Thoracic aorta (tissue), 2 donors: ENCODE measurements around the gene CEP72. TPM values are rescaled to one million over a fixed set of nuclear protein-coding genes. Genes with fewer than 3 reads are reported as not detected.
"Not testable (repeated sequence)": the region's sequence is repeated elsewhere in the genome, so short reads cannot be mapped to it uniquely, and the experiment has no call there.

ENCODE experiments used
- ATAC-seq: fragments of 150-250 bp; one replicate; pipeline ENCODE4 v1.8.0; 2017; ENCODE audit warnings: low read depth; ENCODE audit not compliant: insufficient number of reproducible peaks, low FRiP score
- DNase-seq: peaks from one replicate; pipeline ENCODE4 v3.0.0-alpha.2; 2020; ENCODE audit warnings: low spot score
- H3K27ac ChIP-seq, 2 donors: fragments of 200-600 bp; sonication (generic); 1 replicate in 1 of 2; 2 replicates in 1 of 2; pipeline ENCODE4 v1.5.1; 2016; ENCODE audit warnings: mild to moderate bottlenecking in 2 of 2, moderate library complexity in 2 of 2
- H3K27me3 ChIP-seq: fragments of 200-600 bp; sonication (generic); replicated peaks from 2 replicates; pipeline ENCODE4 v1.6.0; 2016; ENCODE audit warnings: mild to moderate bottlenecking; ENCODE audit not compliant: insufficient read depth
- H3K36me3 ChIP-seq: fragments of 200-600 bp; sonication (generic); one replicate; pipeline ENCODE4 v1.5.1; 2016
- H3K4me1 ChIP-seq, 2 donors: fragments of 200-600 bp; sonication (generic); 1 replicate in 1 of 2; 2 replicates in 1 of 2; pipeline versions ENCODE4 v1.5.1 to v1.6.0; 2016; ENCODE audit warnings: low read depth in 2 of 2, mild to moderate bottlenecking in 1 of 2; ENCODE audit not compliant: control insufficient read depth in 1 of 2
- H3K4me3 ChIP-seq: fragments of 200-600 bp; sonication (generic); 2 replicates; pipeline ENCODE4 v1.5.1; 2016; ENCODE audit warnings: mild to moderate bottlenecking
- H3K9me3 ChIP-seq: fragments of 200-600 bp; sonication (generic); 2 replicates; pipeline ENCODE4 v1.5.1; 2016
- total RNA-seq, 2 donors: library from RNA; depleted of rRNA; stranded (reverse); fragments of >200 nt; gene quantifications; one replicate each; pipeline versions ENCODE4 v1.1.0 to v1.2.3, GENCODE V29; 2016
- TF ChIP-seq, protein P1 (sequence below): fragments of 200-600 bp; sonication (generic); IDR thresholded peaks from one replicate; pipeline ENCODE4 v1.5.1; 2019; ENCODE audit warnings: antibody characterized with exemption

Gene CEP72
- total RNA-seq, 2 donors from 2014 or later: 0.68 to 2.0 TPM

DNA sequence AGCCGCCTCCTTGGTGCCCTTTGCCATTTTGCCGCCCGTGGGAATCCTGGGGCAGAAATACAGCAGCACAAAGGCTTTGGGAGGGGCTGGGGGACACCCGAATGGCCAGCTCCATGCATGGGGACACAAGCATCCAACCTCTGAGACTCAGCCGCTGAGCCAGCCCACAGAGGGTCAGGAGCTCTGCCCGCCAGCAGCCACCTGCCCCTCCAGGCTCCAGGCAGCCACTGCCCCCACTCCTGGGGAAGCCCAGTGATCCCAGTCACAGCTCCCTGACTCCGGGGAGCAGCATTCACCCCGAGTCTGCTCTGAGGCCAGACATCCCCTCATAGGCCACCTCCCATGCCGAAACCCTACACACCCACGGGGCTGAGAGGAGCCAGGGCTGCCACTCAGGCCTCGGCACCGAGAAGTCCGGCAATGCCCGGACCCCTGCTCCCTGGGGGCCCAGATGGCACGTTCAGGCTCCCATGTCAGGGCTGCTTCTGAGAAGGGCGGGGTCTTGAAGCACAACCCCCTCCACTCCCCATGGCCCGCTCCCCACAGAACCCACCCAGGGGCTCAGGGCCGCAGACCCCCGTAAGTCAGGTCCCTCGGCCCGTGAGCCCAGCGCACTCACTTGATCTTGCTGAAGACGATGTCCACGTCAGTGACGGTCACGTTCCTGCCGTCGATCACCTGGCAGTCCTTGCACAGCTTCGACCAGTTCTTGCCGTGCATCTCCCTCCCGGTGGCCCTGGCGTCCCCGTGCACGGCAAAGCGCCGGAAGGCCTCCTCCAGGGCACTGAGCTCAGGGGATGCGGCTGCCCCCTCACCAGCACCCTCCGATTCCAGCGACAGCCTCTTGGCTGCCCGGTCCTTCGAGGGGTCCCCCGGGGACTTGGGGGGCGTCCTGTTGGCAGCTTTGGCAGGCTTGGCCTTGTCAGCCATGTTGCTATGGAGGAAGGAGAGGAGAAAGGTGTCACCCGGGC lies 65.3 kb downstream of the CEP72 start:
- H3K4me3 ChIP-seq: no peak overlapping the region
- TF ChIP-seq, protein P1, sequence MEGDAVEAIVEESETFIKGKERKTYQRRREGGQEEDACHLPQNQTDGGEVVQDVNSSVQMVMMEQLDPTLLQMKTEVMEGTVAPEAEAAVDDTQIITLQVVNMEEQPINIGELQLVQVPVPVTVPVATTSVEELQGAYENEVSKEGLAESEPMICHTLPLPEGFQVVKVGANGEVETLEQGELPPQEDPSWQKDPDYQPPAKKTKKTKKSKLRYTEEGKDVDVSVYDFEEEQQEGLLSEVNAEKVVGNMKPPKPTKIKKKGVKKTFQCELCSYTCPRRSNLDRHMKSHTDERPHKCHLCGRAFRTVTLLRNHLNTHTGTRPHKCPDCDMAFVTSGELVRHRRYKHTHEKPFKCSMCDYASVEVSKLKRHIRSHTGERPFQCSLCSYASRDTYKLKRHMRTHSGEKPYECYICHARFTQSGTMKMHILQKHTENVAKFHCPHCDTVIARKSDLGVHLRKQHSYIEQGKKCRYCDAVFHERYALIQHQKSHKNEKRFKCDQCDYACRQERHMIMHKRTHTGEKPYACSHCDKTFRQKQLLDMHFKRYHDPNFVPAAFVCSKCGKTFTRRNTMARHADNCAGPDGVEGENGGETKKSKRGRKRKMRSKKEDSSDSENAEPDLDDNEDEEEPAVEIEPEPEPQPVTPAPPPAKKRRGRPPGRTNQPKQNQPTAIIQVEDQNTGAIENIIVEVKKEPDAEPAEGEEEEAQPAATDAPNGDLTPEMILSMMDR: no peak
- H3K4me1 ChIP-seq: peaks cover 21 to 26% of the 10 kb centered on the region in 2 donors
- DNase-seq (no peak), ATAC-seq (no peak)
- H3K27me3 ChIP-seq: no peaks in the 10 kb centered on the region
- no peak overlapping the region for H3K27ac ChIP-seq
- H3K36me3 ChIP-seq: no peaks in the 10 kb centered on the region
- no peaks in the 10 kb centered on the region for H3K9me3 ChIP-seq

- peaks cover 10 to 15% of the 10 kb centered on the region in 2 donors for H3K4me1 ChIP-seq
- H3K36me3 ChIP-seq, H3K27me3 ChIP-seq, ATAC-seq, H3K9me3 ChIP-seq, DNase-seq, H3K27ac ChIP-seq, H3K4me3 ChIP-seq: not testable (repeated sequence)
These were observed 66.4 kb downstream of the CEP72 start for GRCh38 chr5:678521-678920.

- H3K4me3 ChIP-seq, H3K27me3 ChIP-seq, H3K9me3 ChIP-seq, ATAC-seq, DNase-seq, H3K4me1 ChIP-seq, H3K36me3 ChIP-seq, H3K27ac ChIP-seq: not testable (repeated sequence)
These were observed 67.2 kb downstream of the CEP72 start for GRCh38 chr5:679166-679895.

GRCh38 chr5:680118-680795 lies 68.1 kb downstream of the CEP72 start:
- not testable (repeated sequence) for H3K27me3 ChIP-seq, ATAC-seq, H3K4me3 ChIP-seq, H3K9me3 ChIP-seq, H3K36me3 ChIP-seq, H3K4me1 ChIP-seq, DNase-seq, H3K27ac ChIP-seq

DNA sequence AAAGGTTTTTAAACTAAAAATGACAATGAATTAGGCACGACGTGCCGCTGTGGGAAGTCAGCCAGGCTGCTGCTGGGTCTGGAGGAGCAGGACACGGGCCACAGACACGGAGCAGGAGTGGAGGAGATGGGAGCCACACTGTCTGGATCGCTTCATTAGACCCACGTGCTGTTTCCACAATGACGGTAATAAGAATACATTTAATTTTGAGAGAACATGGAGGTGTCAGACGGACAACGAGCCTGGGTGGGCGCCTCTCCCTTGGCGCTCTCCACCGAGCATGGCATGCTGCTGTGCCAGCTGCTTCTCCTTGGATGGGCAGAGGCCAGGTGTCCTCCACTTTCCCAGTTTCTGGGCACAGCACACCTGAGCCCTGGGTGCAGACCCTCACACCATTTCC lies 68.7 kb downstream of the CEP72 start:
- H3K27ac ChIP-seq, DNase-seq, ATAC-seq, H3K4me3 ChIP-seq, H3K9me3 ChIP-seq, H3K27me3 ChIP-seq, H3K36me3 ChIP-seq, H3K4me1 ChIP-seq: not testable (repeated sequence)

- not testable (repeated sequence) for H3K36me3 ChIP-seq, H3K27me3 ChIP-seq, H3K4me3 ChIP-seq, H3K4me1 ChIP-seq, H3K9me3 ChIP-seq, ATAC-seq, H3K27ac ChIP-seq, DNase-seq
These were observed 69.4 kb downstream of the CEP72 start for GRCh38 chr5:681317-682191.

- not testable (repeated sequence) for ATAC-seq, DNase-seq, H3K36me3 ChIP-seq, H3K27ac ChIP-seq, H3K4me3 ChIP-seq, H3K4me1 ChIP-seq, H3K27me3 ChIP-seq, H3K9me3 ChIP-seq
These were observed 70.1 kb downstream of the CEP72 start for GRCh38 chr5:682216-682615.

GRCh38 chr5:682651-683358 lies 70.7 kb downstream of the CEP72 start:
- not testable (repeated sequence) for DNase-seq, H3K9me3 ChIP-seq, H3K4me1 ChIP-seq, H3K27ac ChIP-seq, H3K27me3 ChIP-seq, H3K36me3 ChIP-seq, ATAC-seq, H3K4me3 ChIP-seq
